ENCODE results near the gene PAEP.

- TF ChIP-seq CTCF (IDR thresholded peaks at IDR 0.05) (no peak), POLR2A (IDR thresholded peaks at IDR 0.05) (no peak)
These were observed 46.9 kb downstream of the PAEP start for GRCh38 chr9:135608294-135608998.

All from ovary (tissue), 3 donors.